ENCODE measurements around the gene AMY2B. TPM values are rescaled to one million over a fixed set of nuclear protein-coding genes. Genes with fewer than 3 reads are reported as not detected.
"Not testable (repeated sequence)": the region's sequence is repeated elsewhere in the genome, so short reads cannot be mapped to it uniquely, and the experiment has no call there.

AMY2B gene
- total RNA-seq, 1 experiment from 2014 or later: 0.98 TPM

- H3K27me3 ChIP-seq (ENCODE audit: low read length): no peaks in the 10 kb centered on the region
- H3K27ac ChIP-seq (ENCODE audit: low read length): no peak overlapping the region
- no peak overlapping the region for H2AFZ ChIP-seq (ENCODE audit: low read length)
- peaks cover 33% of the 10 kb centered on the region for H3K36me3 ChIP-seq (ENCODE audit: low read depth, low read length)
- TF ChIP-seq, protein P1, sequence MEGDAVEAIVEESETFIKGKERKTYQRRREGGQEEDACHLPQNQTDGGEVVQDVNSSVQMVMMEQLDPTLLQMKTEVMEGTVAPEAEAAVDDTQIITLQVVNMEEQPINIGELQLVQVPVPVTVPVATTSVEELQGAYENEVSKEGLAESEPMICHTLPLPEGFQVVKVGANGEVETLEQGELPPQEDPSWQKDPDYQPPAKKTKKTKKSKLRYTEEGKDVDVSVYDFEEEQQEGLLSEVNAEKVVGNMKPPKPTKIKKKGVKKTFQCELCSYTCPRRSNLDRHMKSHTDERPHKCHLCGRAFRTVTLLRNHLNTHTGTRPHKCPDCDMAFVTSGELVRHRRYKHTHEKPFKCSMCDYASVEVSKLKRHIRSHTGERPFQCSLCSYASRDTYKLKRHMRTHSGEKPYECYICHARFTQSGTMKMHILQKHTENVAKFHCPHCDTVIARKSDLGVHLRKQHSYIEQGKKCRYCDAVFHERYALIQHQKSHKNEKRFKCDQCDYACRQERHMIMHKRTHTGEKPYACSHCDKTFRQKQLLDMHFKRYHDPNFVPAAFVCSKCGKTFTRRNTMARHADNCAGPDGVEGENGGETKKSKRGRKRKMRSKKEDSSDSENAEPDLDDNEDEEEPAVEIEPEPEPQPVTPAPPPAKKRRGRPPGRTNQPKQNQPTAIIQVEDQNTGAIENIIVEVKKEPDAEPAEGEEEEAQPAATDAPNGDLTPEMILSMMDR (conservative IDR thresholded peaks at IDR 0.05; ENCODE audit: low read depth, low read length): no peak
- TF ChIP-seq EZH2phosphoT487 (IDR thresholded peaks at IDR 0.05; ENCODE audit: borderline replicate concordance, low read length): no peak
- ChIA-PET POLR2A (ENCODE audit: unreplicated experiment) (no interaction called here), CTCF (no interaction called here)
- BruUV-seq (replicated peaks): no TSS peak
- H3K9me3 ChIP-seq (ENCODE audit: low read length): no peaks in the 10 kb centered on the region
- no peak overlapping the region for H3K9ac ChIP-seq (ENCODE audit: low read length)
- no peak overlapping the region for H3K4me2 ChIP-seq (ENCODE audit: low read length)
- DNase-seq: no peak
- H3K79me2 ChIP-seq (ENCODE audit: low read length): no peaks in the 10 kb centered on the region
- no peaks in the 10 kb centered on the region for H3F3A ChIP-seq (ENCODE audit: low read length, unreplicated experiment)
- H4K20me1 ChIP-seq (ENCODE audit: low read length): no peaks in the 10 kb centered on the region
- no peak overlapping the region for H3K4me3 ChIP-seq (ENCODE audit: low read length)
- intact Hi-C loops (cut with micrococcal nuclease): no loop called here
- no peaks in the 10 kb centered on the region for H3K9me2 ChIP-seq (replicated peaks; ENCODE audit: low read length)
- H3K4me1 ChIP-seq (ENCODE audit: insufficient read depth, low read length): no peaks in the 10 kb centered on the region
- no peak for ATAC-seq
These were observed 23.5 kb upstream of the AMY2B start for GRCh38 chr1:103547840-103548239.

DNA sequence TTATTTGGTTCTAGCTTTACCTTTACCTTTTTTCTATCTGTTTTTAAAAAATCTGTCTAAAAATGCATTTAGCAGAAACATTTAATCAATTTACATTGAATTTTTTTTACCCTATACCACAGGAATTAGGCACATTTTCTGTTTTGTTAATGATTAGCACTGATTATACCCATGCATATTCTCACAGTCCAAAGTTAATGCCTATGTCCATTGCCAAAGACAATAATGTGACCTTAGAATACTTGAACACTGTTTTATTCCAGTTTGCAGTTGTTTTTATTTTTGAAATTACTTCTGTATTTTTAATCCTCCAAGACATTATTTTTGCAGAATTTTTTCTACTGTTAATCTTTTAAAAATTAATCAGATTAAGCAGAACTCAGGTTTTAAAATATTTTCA lies 11.0 kb upstream of the AMY2B start:
- H3K4me1 ChIP-seq (ENCODE audit: insufficient read depth, low read length): no peaks in the 10 kb centered on the region
- CTCF ChIA-PET: no interaction called here
- H3K36me3 ChIP-seq (ENCODE audit: low read depth, low read length): no peaks in the 10 kb centered on the region; the same call in 1 of the 2 replicates
- DNase-seq (no peak), ATAC-seq (no peak)
- no peaks in the 10 kb centered on the region for H3K9me2 ChIP-seq (replicated peaks; ENCODE audit: low read length)
- no peaks in the 10 kb centered on the region for H3K9me3 ChIP-seq (ENCODE audit: low read length)
- no peaks in the 10 kb centered on the region for H3F3A ChIP-seq (ENCODE audit: low read length, unreplicated experiment)
- no peak overlapping the region for H3K9ac ChIP-seq (ENCODE audit: low read length)
- no peak overlapping the region for H2AFZ ChIP-seq (ENCODE audit: low read length)
- TF ChIP-seq, protein P1 (conservative IDR thresholded peaks at IDR 0.05; ENCODE audit: low read depth, low read length): no peak
- TF ChIP-seq EZH2 (IDR thresholded peaks at IDR 0.05; ENCODE audit: low read length, unreplicated experiment) (no peak), EZH2phosphoT487 (IDR thresholded peaks at IDR 0.05; ENCODE audit: borderline replicate concordance, low read length) (no peak)
- BruUV-seq (replicated peaks): no TSS peak
- no peak overlapping the region for H3K4me2 ChIP-seq (ENCODE audit: low read length)
- no peaks in the 10 kb centered on the region for H3K79me2 ChIP-seq (ENCODE audit: low read length)
- intact Hi-C loops (cut with micrococcal nuclease): no loop called here
- H3K27me3 ChIP-seq (ENCODE audit: low read length): no peaks in the 10 kb centered on the region
- POLR2A ChIA-PET (ENCODE audit: unreplicated experiment): no interaction called here
- no peak overlapping the region for H3K4me3 ChIP-seq (ENCODE audit: low read length)
- H3K27ac ChIP-seq (ENCODE audit: low read length): no peak overlapping the region
- no peaks in the 10 kb centered on the region for H4K20me1 ChIP-seq (ENCODE audit: low read length)

DNA sequence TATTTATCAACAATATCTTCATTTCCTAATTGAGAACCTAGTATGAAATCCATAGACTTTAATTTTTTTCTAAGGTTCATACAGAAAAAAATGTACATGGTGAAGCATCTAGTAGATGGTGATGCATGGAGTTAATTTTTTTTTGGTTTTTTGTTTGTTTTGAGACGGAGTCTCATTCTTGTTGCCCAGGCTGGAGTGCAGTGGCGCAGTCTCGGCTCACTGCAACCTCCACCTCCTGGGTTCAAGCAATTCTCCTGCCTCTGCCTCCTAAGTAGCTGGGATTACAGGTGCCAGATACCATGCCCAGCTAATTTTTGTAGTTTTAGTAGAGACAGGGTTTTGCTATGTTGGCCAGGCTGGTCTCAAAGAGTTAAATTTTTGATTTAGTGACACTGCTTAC lies 10.3 kb upstream of the AMY2B start:
- H3K4me1 ChIP-seq (ENCODE audit: insufficient read depth, low read length); POLR2A ChIA-PET (ENCODE audit: unreplicated experiment); H3K9me3 ChIP-seq (ENCODE audit: low read length); intact Hi-C loops (cut with micrococcal nuclease); H3K27me3 ChIP-seq (ENCODE audit: low read length); H4K20me1 ChIP-seq (ENCODE audit: low read length); H3K9ac ChIP-seq (ENCODE audit: low read length); BruUV-seq (replicated peaks); H2AFZ ChIP-seq (ENCODE audit: low read length); H3F3A ChIP-seq (ENCODE audit: low read length, unreplicated experiment); H3K9me2 ChIP-seq (replicated peaks; ENCODE audit: low read length); ATAC-seq; H3K4me3 ChIP-seq (ENCODE audit: low read length); H3K4me2 ChIP-seq (ENCODE audit: low read length); CTCF ChIA-PET; H3K36me3 ChIP-seq (ENCODE audit: low read depth, low read length); DNase-seq; H3K79me2 ChIP-seq (ENCODE audit: low read length); H3K27ac ChIP-seq (ENCODE audit: low read length): not testable (repeated sequence)
